GM19099 (cell line): ENCODE measurements around the gene UNC13C.

Experiments
- POLR2A ChIP-seq: IDR thresholded peaks from 3 replicates; pipeline ENCODE4 v1.6.1; 2011; ENCODE audit warnings: low read depth; ENCODE audit not compliant: insufficient read length; ENCODE audit errors: extremely low read depth

UNC13C gene

GRCh38 chr15:53978253-53978906 lies at the start of gene UNC13C:
UNC13C (plus strand) TSS chr15:53978441; CDS start chr15:54012904, 34,463 bp downstream.
- TF ChIP-seq POLR2A, result no peak

GRCh38 chr15:53936137-53936536 lies 42.1 kb upstream of the UNC13C start:
- no peak for TF ChIP-seq POLR2A

DNA sequence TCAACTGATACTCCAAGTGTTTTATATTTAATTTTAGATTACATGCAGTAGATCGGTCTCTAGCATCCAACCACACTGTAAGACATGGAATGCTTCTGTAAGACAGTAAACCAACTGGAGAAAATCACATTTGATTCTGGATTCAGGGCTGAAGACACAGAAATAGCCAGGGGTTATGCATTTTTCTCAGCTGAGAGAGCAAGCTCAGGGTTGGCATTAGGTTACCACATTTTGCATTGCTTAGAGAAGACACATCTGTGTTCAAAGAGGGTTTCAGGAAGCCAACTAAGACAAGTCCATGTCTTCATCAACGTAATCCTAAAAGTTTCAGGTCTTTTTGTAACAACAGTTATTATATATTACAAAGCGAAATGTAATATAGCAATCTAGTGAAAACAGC lies 27.7 kb upstream of the UNC13C start:
- no peak for TF ChIP-seq POLR2A

- no peak for TF ChIP-seq POLR2A
Measured at GRCh38 chr15:53955396-53955795, 22.8 kb upstream of the UNC13C start.

DNA sequence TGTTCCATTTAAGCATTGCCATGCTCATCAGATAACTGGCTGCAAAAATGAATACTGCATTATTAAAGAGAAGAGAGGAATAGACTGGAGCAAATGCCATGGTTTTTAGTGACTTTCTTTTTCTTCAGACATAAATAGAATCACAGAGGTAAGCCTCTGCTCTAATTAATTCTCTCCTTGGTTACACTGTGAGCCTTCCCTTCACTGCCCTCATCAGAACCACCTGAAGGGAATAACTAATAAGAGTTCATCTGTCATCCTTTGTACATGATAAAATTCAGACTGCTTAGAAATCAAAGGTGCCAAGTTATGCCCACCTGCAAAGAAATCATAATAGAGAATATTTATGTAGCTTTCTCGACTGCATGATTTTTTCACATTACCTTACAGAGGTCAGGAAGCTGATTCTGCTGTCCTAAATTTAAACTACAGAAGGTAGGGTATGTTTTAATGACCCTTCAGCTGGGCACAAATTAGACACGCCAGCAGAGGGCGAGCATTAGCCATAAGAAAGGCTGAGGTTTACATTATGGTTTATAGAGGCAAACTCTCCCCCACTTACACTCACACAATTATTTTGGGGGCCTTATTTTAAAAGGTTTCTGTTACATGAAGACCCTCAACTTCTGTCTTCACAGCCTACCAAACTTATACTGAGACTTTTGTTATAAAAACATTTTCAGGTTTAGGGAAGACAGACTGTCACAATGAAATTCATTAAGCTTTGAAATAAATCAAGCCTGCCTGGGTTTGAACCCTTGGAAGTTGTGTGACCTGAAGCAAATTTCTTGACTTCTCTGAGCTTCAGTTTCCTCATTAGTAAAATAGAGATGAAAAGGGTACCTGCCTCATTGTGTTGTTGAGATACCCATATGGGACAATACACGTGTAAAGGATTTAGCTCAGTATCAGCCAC lies 15.3 kb upstream of the UNC13C start:
- no peak for TF ChIP-seq POLR2A

- TF ChIP-seq POLR2A, result no peak
Measured at GRCh38 chr15:53963801-53964200, 14.4 kb upstream of the UNC13C start.

DNA sequence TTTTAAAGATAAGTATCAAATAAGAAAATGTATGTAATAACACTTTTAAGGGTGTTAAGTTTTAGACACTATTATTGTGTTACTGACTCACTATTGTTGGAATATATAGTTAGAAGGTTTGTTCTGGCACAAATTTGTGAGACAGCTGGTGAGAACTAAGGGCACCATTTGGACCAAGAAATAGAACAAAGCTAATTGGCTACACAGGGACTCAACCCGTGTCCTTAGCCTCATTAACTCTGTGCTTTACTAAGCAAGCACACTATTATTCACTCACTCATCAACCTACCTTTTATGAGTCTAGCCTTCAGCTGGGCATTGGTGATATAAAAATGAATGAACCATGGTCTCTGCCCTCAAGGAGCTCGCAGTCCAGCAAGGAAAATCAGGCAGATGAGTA lies 4.1 kb upstream of the UNC13C start:
- no peak for TF ChIP-seq POLR2A

DNA sequence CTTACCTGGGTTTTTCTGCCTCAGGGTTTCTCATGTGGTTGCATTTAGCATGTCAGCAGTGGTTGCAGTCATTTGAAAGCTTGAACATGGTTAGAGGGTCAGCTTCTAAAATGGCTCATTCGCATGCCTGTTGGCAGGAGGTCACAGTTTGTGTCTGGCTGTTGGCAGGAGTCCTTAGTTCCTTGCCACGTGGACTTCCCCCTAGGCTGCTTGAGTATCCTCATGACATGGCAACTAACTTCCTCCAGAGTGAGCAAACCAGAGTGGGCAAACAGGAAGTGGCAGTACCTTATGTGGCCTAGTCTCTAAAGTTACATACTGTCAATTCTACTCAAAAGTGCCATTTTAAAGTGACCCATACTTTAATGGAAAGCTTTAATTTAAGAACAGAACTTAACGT lies 3.4 kb upstream of the UNC13C start:
- no peak for TF ChIP-seq POLR2A

GRCh38 chr15:53976844-53977392 lies 1.3 kb upstream of the UNC13C start:
- no peak for TF ChIP-seq POLR2A

- no peak for TF ChIP-seq POLR2A
Measured at GRCh38 chr15:53979051-53979788, 979 bp downstream of the UNC13C start.

GRCh38 chr15:53980021-53980420 lies 1.8 kb downstream of the UNC13C start:
- no peak for TF ChIP-seq POLR2A

DNA sequence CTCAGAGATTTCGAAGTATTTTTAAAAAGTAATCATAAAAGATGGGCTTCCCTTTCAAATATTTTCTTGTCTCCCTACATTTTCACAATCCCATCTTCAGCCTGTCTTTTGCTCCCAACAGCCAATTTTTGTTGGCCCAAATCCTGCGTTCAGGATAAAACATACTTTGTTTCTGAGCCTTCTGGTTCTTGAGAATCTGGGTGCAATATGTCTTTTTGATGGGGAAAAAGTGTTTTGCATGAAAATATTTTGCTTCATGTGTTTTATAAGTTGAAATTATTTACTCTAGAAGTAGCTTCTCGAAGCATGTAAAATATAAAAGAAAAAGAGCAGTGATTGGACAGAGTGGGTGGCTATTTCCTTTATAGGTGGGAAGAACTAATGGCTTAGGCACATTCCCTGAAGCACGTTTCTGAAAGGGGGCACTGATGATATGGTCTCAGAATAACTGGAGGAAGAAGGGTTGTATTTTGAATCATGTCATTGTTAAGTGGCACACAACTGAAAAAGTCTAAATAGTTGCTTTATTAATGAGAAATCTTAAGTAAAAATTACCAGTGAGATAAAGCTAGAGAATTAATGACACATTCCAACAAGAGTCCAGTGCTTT lies 3.9 kb downstream of the UNC13C start:
- no peak for TF ChIP-seq POLR2A

- no peak for TF ChIP-seq POLR2A
Measured at GRCh38 chr15:53982876-53983275, 4.6 kb downstream of the UNC13C start.

DNA sequence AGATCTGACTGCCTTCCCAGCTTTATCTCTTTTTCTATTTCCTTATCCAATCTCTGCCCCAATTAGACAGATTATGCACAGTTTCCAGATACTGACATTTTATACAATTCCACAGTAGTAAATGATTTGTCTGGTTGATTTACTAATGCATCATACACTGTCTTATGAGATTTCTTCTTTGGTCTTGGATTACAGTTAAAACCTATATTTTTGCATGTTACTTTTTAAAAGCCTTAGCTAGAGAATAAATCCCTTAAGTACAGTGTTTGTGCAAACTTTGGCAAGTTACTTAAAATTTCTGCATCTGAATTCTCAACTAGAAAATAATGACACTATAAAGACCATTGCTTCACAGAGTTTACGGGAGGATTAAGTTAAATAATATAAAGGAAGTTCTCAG lies 6.0 kb downstream of the UNC13C start:
- no peak for TF ChIP-seq POLR2A

DNA sequence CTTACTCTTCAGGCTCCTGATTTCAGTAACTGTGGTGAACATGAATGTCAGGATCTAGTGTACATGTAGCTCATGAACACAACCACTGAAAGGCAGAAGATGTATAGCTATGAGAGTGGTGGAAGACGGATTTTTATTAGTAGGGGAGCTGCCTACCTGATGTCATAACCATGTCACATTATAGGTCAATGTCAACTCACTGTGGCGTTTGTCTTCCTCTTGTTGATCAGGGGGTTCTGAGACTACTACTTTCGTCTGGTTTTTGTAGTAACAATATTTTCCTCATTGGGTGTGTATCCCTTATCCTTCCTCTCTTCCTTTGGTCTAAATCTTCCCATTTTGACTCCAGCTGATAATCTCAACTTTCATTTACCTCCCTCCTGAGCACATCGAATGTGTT lies 7.3 kb downstream of the UNC13C start:
- no peak for TF ChIP-seq POLR2A
